Measurements from ENCODE around the gene KREMEN2. TPM values are rescaled to one million over a fixed set of nuclear protein-coding genes. Genes with fewer than 3 reads are reported as not detected.

Gene KREMEN2
- total and polyA plus RNA-seq, 2 of the 13 experiments (the other 11 are each of a cell fraction or from before 2014, with no cell fraction given): 0.48 to 1.2 TPM

- TF ChIP-seq FOSL2 (CRISPR knock-in tag; IDR thresholded peaks at IDR 0.05) (peak; percentile 8; the same call in 1 of the 2 replicates), RARG (CRISPR knock-in tag; IDR thresholded peaks at IDR 0.05; ENCODE audit: low read depth) (no peak), ZSCAN25 (CRISPR knock-in tag; IDR thresholded peaks at IDR 0.05) (no peak; the same call in 1 of the 2 replicates), MBD4 (IDR thresholded peaks at IDR 0.05; ENCODE audit: borderline replicate concordance, low read length) (no peak), ZSCAN5A (CRISPR knock-in tag; IDR thresholded peaks at IDR 0.05; ENCODE audit: borderline replicate concordance) (no peak), ZNF12 (CRISPR knock-in tag; IDR thresholded peaks at IDR 0.05) (no peak; the same call in 1 of the 2 replicates), RBFOX2 (IDR thresholded peaks at IDR 0.05; ENCODE audit: low read depth, low read length) (peak; percentile 98), ZNF546 (CRISPR knock-in tag; conservative IDR thresholded peaks at IDR 0.05) (0 out of 2 replicates have a peak, but pooled peaks have one; percentile 29), SNAI1 (CRISPR knock-in tag; IDR thresholded peaks at IDR 0.05; ENCODE audit: borderline replicate concordance) (no peak), LCORL (IDR thresholded peaks at IDR 0.05) (no peak), LCORL (CRISPR knock-in tag; IDR thresholded peaks at IDR 0.05) (peak; percentile 15; the same call in 1 of the 2 replicates), ZSCAN20 (CRISPR knock-in tag; IDR thresholded peaks at IDR 0.05; ENCODE audit: borderline replicate concordance) (peak; percentile 34; the same call in 1 of the 2 replicates), ZNF850 (CRISPR knock-in tag; conservative IDR thresholded peaks at IDR 0.05) (no peak), ZNF547 (CRISPR knock-in tag; IDR thresholded peaks at IDR 0.05) (peak; percentile 49; the same call in 1 of the 2 replicates), E2F2 (CRISPR knock-in tag; IDR thresholded peaks at IDR 0.05; ENCODE audit: borderline replicate concordance) (0 out of 2 replicates have a peak, but pooled peaks have one; percentile 61), CBX2 (IDR thresholded peaks at IDR 0.05; ENCODE audit: low read depth, low read length) (no peak), CBX2 (CRISPR knock-in tag; IDR thresholded peaks at IDR 0.05; ENCODE audit: low read depth) (no peak), ZFP37 (CRISPR knock-in tag; IDR thresholded peaks at IDR 0.05; ENCODE audit: borderline replicate concordance) (no peak), KDM2A (CRISPR knock-in tag; IDR thresholded peaks at IDR 0.05; ENCODE audit: borderline replicate concordance, low read depth) (peak; percentile 77), ISX (CRISPR knock-in tag; conservative IDR thresholded peaks at IDR 0.05) (no peak; the same call in 1 of the 2 replicates), GMEB2 (CRISPR knock-in tag; IDR thresholded peaks at IDR 0.05; ENCODE audit: low read depth) (peak; percentile 83), ZNF563 (CRISPR knock-in tag; IDR thresholded peaks at IDR 0.05) (no peak), CTCF (CRISPR knock-in tag; IDR thresholded peaks at IDR 0.05) (no peak; the same call in 1 of the 2 replicates), ZNF17 (CRISPR knock-in tag; IDR thresholded peaks at IDR 0.05) (no peak; the same call in 1 of the 2 replicates)
Measured at GRCh38 chr16:2980227-2981176, 16.4 kb downstream of the KREMEN2 start, which contains the start of gene PKMYT1 (continued).

Measured in HepG2 (cell line).